GM13976 (cell line): ENCODE measurements around the gene ALDH4A1.

Experiments
- DNase-seq: peaks from one replicate; pipeline ENCODE4 v3.0.0; 2012; ENCODE audit warnings: low spot score
- CTCF ChIP-seq: IDR thresholded peaks from 2 replicates; pipeline ENCODE4 v1.5.1; 2012; ENCODE audit warnings: borderline replicate concordance, mild to moderate bottlenecking; ENCODE audit not compliant: insufficient read depth; ENCODE audit errors: extremely low read depth, missing control alignments, control extremely low read depth
- in situ Hi-C: fragments of 300-500 bp; cut with MboI; formaldehyde crosslinking; loops from one replicate; pipeline ENCODE4 v1.12.0; 2022; ENCODE audit warnings: low sequenced_read_pairs, mixed read lengths, inconsistent platforms; ENCODE audit not compliant: unreplicated experiment

ALDH4A1 gene

GRCh38 chr1:18934205-18935000, 32.0 kb upstream of the ALDH4A1 start:
- in situ Hi-C loops = no loop called here
- TF ChIP-seq CTCF = no peak
- no peak for DNase-seq

GRCh38 chr1:18932879-18933278, 30.5 kb upstream of the ALDH4A1 start:
- TF ChIP-seq CTCF = no peak
- DNase-seq = no peak
- in situ Hi-C loops = no loop called here

GRCh38 chr1:18932387-18932786, 30.0 kb upstream of the ALDH4A1 start:
- TF ChIP-seq CTCF = no peak
- in situ Hi-C loops = no loop called here
- no peak for DNase-seq

- TF ChIP-seq CTCF = no peak
- no peak for DNase-seq
- in situ Hi-C loops = no loop called here
Observed at GRCh38 chr1:18931730-18932129, 29.4 kb upstream of the ALDH4A1 start.

- TF ChIP-seq CTCF = no peak
- DNase-seq = no peak
- in situ Hi-C loops = no loop called here
Observed at GRCh38 chr1:18929686-18930085, 27.3 kb upstream of the ALDH4A1 start.

- no peak for DNase-seq
- in situ Hi-C loops = no loop called here
- TF ChIP-seq CTCF = no peak
Observed at GRCh38 chr1:18928985-18929384, 26.6 kb upstream of the ALDH4A1 start.

- no peak for TF ChIP-seq CTCF
- in situ Hi-C loops = no loop called here
Observed at GRCh38 chr1:18928406-18928805, 26.1 kb upstream of the ALDH4A1 start.

More at GRCh38 chr1:18928406-18928805, 26.1 kb upstream of the ALDH4A1 start:
- DNase-seq = no peak
